Esophagus squamous epithelium (tissue), 5 donors: ENCODE data around the gene SNX14. TPM values are rescaled to one million over a fixed set of nuclear protein-coding genes. Genes with fewer than 3 reads are reported as not detected.

Experiments used
- DNase-seq: peaks from one replicate; lab custom pipeline; 2025; lab: John Stamatoyannopoulos, UW
- H3K27ac ChIP-seq, 4 donors: fragments of 200-600 bp; sonication (generic); one replicate each; pipeline ENCODE4 v1.5.1; 2016 to 2019; ENCODE audit warnings: mild to moderate bottlenecking in 1 of 4
- H3K27me3 ChIP-seq, 4 donors: fragments of 200-600 bp; sonication (generic); 1 replicate in 3 of 4; 2 replicates in 1 of 4; pipeline versions ENCODE4 v1.5.1 to v1.6.0; 2017 to 2021; ENCODE audit warnings: antibody characterized with exemption in 1 of 4
- H3K36me3 ChIP-seq, 3 donors: fragments of 200-600 bp; sonication (generic); one replicate each; pipeline ENCODE4 v1.5.1; 2016 to 2019
- H3K4me1 ChIP-seq, 3 donors: fragments of 200-600 bp; sonication (generic); one replicate each; pipeline ENCODE4 v1.5.1; 2017 to 2019
- H3K4me3 ChIP-seq, 4 donors: fragments of 200-600 bp; sonication (generic); 1 replicate in 3 of 4; 2 replicates in 1 of 4; pipeline ENCODE4 v1.5.1; 2016 to 2019; ENCODE audit warnings: mild to moderate bottlenecking in 2 of 4, moderate library complexity in 1 of 4
- H3K9me3 ChIP-seq, 3 donors: fragments of 200-600 bp; sonication (generic); one replicate each; pipeline ENCODE4 v1.5.1; 2016 to 2019
- CTCF ChIP-seq, 6 experiments: fragments of 450-650 bp in 4 of 6; fragments of 200-600 bp in 2 of 6; sonication (generic) in 2 of 6; IDR thresholded peaks; one replicate each; pipeline ENCODE4 v1.5.1; 2016 to 2019; ENCODE audit warnings: antibody characterized with exemption in 6 of 6, mild to moderate bottlenecking in 4 of 6, moderate library complexity in 4 of 6
- POLR2A ChIP-seq, 4 donors: fragments of 450-650 bp; IDR thresholded peaks; one replicate each; pipeline ENCODE4 v1.6.1; 2017; ENCODE audit warnings: antibody characterized with exemption in 4 of 4, mild to moderate bottlenecking in 4 of 4, moderate library complexity in 3 of 4
- WGBS, 2 donors: methylation state at CpG; one replicate each; pipeline ENCODE4 v1.1.5; 2018; 5-methylcytosine and 5-hydroxymethylcytosine counted together
- intact Hi-C: fragments of 100-400 bp; cut with DNase I; formaldehyde crosslinking; loops from one replicate; pipeline ENCODE4 v1.15.0; 2022
- total RNA-seq, 4 donors: library from RNA; depleted of rRNA; stranded (reverse); fragments of >200 nt; gene quantifications; one replicate each; pipeline ENCODE4 v1.1.0, GENCODE V29; 2016
- donor health status: DM: yes; HTN: yes; CAD: no.

SNX14 gene
- total RNA-seq, 4 donors from 2014 or later = 40.5 to 52.3 (median 46.2) TPM

- intact Hi-C loops = no loop called here
- DNase-seq = no peak
- H3K27me3 ChIP-seq = no peaks in the 10 kb centered on the region
- no peaks in the 10 kb centered on the region for H3K9me3 ChIP-seq
- TF ChIP-seq POLR2A (IDR thresholded peaks at IDR 0.05) (no peak), CTCF (IDR thresholded peaks at IDR 0.05) (no peak)
- no peaks in the 10 kb centered on the region for H3K36me3 ChIP-seq
- no peak overlapping the region for H3K4me3 ChIP-seq
- H3K27ac ChIP-seq = peak overlapping the region; percentile 40 to 83 (median 65)
- H3K4me1 ChIP-seq = peaks cover 6 to 74% (median 52%) of the 10 kb centered on the region in 3 donors
- 40 to 48% methylated on average over 4 of the region's 4 CpGs for WGBS, 2 donors
Measured at GRCh38 chr6:85460921-85461797, 132.5 kb downstream of the SNX14 start.

- TF ChIP-seq POLR2A (IDR thresholded peaks at IDR 0.05) (no peak), CTCF (IDR thresholded peaks at IDR 0.05) (no peak)
- no peak for DNase-seq
- H3K27ac ChIP-seq = peak overlapping the region in 3 of 4 donors; percentile 59 to 83 (median 71)
- WGBS, 2 donors = 45 to 66% methylated on average over 4 of the region's 4 CpGs
- no peaks in the 10 kb centered on the region for H3K36me3 ChIP-seq
- H3K4me3 ChIP-seq = no peak overlapping the region
- no peaks in the 10 kb centered on the region for H3K27me3 ChIP-seq
- intact Hi-C loops = no loop called here
- no peaks in the 10 kb centered on the region for H3K9me3 ChIP-seq
- H3K4me1 ChIP-seq = peaks cover 6 to 68% (median 51%) of the 10 kb centered on the region in 3 donors
Measured at GRCh38 chr6:85460154-85460920, 133.3 kb downstream of the SNX14 start.

DNA sequence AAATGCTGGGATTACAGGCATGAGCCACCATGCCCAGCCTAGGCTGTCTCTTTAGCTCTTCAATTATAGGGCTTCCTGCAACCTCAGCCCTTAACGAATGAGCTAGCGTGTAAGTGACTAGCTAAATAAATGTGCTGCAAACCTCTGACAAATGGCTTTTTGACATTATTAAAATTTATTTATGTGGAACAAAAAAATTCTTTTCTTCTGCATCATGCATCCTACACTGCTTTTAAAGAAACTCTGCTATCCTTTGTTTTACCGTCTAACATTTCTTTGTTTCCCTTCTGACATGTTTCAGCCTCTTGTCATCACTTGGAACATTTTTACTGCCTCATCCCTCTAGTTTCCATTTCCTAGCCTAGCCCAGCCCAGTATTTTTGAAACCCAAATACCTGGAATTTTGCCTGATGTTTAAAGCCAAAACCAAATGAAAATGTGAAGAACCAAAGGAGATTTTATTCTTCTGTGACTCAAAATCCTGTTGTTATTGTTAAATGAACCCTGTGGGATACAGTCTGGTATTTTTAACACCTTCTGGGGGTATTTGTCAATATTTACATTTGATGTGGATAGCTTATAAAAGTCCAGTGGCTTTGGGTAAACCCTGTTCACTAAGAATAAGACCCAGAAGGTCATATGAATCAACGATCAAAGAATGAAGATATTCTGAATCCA lies 134.3 kb downstream of the SNX14 start:
- Histone ChIP-seq H3K27me3 (no peaks in the 10 kb centered on the region), H3K4me3 (no peak overlapping the region), H3K9me3 (no peaks in the 10 kb centered on the region), H3K4me1 (peaks cover 2 to 58% (median 41%) of the 10 kb centered on the region in 3 donors), H3K27ac (peak overlapping the region in 3 of 4 donors; percentile 59 to 75 (median 71)), H3K36me3 (no peaks in the 10 kb centered on the region)
- WGBS, 2 donors = 23% methylated on average over 4 of the region's 4 CpGs
- TF ChIP-seq CTCF (IDR thresholded peaks at IDR 0.05) (no peak), POLR2A (IDR thresholded peaks at IDR 0.05) (no peak)
- DNase-seq = no peak
- intact Hi-C loops = no loop called here

DNA sequence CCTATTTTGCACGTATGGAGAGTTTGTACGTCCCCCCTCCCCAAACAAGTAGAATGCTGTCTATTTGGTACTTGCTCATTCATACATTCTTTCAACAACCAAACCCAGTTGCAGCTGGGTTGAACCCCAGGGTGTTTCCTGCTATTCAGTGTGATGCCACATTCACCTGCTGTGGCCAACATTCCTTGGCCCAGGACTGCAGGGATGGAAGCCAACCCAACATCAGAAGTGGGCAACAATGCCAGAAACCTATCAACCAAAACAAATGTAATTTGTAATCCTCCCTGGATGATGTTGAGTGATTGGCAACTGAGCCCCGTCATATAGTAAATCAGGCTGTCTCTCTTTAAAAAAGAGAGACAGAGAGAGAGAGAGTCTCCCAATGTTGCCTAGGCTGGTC lies 134.9 kb downstream of the SNX14 start:
- no peaks in the 10 kb centered on the region for H3K36me3 ChIP-seq
- H3K4me1 ChIP-seq = peaks cover 0 to 52% (median 40%) of the 10 kb centered on the region in 3 donors
- H3K27ac ChIP-seq = peak overlapping the region in 3 of 4 donors; percentile 59 to 75 (median 71)
- no peaks in the 10 kb centered on the region for H3K9me3 ChIP-seq
- 37 to 41% methylated on average over 3 of the region's 3 CpGs for WGBS, 2 donors
- no peak for DNase-seq
- H3K27me3 ChIP-seq = no peaks in the 10 kb centered on the region
- intact Hi-C loops = no loop called here
- TF ChIP-seq CTCF (IDR thresholded peaks at IDR 0.05) = no peak
- TF ChIP-seq POLR2A (IDR thresholded peaks at IDR 0.05) = no peak
- no peak overlapping the region for H3K4me3 ChIP-seq
